Right kidney (tissue), 1 donor: ENCODE results near the gene MAST4.
A peak's percentile ranks its signal among the peaks of the same experiment; 100 is the strongest.
"Not testable (repeated sequence)": the region's sequence is repeated elsewhere in the genome, so short reads cannot be mapped to it uniquely, and the experiment has no call there.

ENCODE experiments used
- DNase-seq: peaks from one replicate; pipeline ENCODE4 v3.0.0-alpha.2; 2016

The MAST4 gene

DNA sequence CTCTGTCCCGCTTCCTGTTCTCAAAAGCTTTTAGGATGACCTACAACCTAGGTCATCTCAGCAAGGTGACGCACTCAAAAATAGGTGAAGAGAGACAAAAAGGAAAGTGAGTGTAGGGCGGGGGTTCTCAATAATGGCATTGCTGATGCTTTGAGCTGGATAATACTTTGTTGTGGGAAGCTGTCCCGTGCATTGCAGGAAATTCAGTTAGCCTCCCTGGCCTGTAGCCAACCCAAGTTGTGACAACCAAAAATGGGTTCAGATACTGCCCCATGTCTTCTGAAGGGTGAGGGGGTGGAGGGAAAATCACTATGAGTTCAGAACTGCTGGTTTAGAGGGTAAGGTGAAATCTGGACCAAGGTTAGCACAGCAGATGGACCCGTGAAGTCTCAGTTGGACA lies 151.4 kb downstream of the MAST4 start:
- DNase-seq: no peak

DNA sequence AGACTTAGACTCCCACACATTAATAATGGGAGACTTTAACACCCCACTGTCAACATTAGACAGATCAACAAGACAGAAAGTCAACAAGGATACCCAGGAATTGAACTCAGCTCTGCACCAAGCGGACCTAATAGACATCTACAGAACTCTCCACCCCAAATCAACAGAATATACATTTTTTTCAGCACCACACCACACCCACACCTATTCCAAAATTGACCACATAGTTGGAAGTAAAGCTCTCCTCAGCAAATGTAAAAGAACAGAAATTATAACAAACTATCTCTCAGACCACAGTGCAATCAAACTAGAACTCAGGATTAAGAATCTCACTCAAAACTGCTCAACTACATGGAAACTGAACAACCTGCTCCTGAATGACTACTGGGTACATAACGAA lies 156.5 kb downstream of the MAST4 start:
- not testable (repeated sequence) for DNase-seq

DNA sequence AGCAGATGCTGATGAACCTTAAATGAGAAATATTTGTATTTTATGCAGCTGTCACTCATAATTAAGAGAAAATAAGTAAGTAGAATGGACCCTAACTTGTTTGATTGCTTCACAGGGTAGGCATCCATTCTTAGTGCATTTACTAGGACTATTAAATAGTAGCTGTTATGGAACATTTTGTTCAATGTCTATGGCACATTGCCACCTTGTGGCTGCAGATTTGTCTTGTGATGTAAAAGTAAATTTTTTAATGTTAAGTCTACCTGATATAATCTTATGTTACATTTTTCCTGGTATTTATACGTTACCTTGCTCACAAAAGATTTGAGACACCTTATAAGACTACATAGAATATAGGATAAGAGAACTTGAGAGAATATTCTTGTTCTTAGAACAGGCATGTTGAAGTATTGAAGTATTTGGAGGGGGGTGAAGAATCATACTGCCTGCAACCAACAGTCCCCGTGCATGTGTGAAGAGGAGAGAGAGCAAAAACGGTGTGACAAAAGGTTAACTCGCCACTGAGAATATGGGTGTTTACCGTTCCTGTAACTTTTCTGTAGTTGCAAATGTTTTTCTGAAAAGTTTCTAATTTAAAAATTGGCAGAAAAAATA lies 161.1 kb downstream of the MAST4 start:
- DNase-seq: no peak

DNA sequence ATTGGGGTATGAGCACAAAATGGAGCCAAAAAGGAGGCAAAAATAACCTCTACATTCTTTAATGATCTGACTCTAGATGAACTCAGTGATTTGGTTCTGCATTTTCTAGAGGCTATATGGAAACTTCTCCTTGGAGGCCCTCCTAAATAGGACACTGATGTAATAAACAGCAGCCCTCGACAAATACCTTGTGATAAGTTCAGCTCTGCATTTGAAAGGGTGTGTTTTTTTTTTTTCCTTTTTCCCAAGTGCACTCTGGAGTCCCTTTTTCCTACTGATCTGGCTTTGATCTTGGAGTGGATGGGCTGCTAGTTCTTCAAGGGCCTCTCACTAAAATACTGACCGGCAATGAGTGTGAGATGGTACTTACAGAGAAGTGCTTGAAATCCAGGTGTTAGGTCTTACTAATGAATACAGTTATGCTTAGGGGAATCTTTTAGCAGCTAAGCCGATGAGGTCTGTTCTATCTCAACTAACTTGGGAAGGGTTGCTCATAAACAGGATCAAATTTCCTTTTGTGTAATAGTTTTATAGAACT lies 161.7 kb downstream of the MAST4 start:
- no peak for DNase-seq

DNA sequence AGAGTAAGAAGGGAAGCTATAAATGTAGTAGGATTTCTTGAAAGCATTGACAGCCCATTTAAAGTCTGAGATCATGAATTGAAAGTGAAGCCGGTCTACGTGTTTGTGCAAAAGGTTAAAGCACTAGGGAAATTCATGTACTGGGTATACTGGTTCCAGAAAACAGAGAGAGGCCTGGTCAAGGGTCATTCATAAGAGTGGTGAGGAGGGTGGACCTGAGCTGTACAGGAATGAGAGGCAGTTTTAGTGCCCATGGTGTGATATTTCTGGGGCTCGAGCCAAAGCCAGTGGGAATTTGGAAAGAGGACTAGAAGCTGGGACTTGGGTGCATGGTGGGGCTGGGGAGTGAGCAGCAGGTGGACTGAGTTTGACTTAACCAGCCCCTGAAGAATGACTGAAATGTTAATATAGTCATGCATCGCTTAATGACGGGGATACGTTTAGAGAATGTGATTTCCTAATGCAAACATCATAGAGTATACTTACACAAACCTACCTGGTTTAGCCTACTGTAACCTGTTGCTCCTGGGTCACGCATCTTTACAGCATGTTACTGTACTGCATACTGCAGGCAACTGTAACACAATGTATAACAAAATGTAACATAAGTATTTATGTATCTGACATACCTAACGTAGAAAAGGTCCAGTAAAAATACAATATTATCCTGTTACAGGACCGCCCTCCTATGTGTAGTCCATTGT lies 173.0 kb downstream of the MAST4 start:
- no peak for DNase-seq

DNA sequence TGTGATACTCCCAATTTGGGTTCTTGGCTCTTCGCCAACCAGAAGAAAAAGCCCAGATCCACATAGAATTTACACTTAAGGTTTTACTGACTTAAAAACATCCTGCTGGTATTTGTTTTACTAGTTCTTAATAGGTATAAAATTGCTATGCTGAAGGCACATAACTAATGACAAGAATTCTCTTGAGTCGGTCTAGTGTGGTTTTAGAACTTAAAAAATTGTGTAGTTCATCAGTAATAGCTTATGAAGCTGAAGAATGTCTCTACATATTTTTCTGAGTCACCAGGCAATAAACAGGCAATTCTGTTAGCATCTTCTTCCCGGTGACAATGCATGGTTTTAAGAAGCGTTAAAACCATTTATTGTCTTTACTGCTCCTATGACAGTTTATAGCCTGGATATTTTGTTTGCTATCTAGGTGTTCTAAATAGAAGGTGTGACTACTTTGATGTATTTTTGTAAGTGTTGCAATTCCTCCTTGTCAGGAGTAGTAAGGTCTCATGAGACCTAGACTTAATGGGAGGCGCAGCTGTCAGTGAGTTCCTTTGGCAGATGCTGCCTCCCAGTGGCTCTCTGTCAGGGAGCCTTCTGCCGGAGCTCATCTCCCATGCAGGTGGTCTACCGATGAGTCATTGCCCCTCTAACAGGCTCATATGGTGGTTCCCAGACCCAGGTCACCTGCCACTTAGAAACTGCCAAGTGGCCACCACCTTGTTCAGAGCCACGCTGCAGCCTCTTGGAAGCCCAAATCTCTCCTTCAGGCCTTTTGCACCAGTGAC lies 173.8 kb downstream of the MAST4 start:
- DNase-seq: peak; percentile 2

DNA sequence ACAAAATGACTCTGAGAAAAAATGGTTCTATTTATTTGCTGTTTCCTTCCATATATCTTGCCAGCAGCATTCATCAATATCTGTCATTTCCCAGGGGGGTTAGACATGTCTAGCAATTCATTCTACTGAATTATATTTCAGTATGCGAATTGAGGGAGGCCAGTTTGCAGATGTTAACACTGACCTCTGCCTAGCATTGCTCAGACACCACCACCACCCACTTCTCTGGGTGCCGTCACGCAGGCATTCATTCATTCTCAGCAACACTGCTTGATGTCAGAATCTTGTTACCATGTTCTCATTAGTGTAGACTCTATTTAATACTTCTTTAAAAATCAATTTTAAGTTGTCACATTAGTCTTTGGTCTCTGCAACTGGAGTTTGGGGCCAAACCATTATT lies 181.7 kb downstream of the MAST4 start:
- DNase-seq: no peak

DNA sequence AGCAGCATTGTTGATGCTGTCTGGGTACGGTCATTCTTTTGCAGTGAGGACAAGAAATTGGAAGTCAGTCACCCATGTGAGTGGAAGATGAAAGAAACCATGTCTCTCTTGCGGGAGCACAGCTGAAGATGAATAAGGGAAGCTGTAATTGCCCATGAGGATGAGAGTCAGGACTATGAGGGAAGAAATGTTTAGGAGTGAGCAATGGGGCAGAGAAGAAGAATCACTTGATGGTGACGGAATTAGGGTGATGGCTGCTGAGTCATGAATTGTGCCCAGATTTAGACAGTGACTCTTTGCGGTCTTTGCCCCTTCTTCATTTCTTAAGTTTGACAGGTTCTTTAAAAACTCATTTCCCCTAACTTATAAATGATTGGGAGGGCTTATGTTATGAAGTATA lies 183.3 kb downstream of the MAST4 start:
- no peak for DNase-seq

DNA sequence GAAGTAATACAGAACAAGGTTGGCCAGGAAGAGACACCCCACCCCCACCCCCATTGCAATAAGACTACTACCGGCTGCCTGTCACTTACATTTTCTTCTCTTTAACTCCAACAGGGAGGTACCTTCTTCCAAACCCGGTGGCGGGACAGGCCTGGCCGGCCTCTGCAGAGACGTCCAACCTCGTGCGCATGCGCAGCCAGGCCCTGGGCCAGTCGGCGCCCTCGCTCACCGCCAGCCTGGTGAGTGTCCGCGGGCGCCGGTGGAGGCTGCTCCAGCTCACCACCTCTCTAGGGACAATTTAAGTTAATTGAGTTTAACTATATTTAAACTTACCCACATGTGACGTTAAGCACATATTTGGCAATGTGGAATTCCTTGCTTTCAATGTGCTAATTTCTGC lies 192.4 kb downstream of the MAST4 start:
- no peak for DNase-seq

DNA sequence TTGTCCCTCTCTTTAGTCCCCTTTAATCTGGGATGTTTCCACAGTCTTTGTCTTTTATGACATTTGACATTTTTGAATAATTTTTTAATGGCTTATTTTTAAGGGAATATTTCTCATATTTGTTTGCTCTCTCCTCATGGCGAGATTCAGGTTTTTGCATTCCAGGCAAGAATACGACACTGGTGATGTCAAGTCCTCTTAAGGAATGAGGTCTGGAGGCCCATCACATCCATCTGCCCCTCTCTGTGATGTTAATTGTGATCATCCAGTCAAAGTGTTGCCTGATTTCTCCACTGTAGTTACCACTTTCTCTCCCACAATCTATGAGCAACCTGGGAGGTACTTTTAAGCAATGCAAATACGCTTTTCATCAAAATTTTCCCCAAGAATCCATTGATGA lies 193.2 kb downstream of the MAST4 start:
- no peak for DNase-seq

DNA sequence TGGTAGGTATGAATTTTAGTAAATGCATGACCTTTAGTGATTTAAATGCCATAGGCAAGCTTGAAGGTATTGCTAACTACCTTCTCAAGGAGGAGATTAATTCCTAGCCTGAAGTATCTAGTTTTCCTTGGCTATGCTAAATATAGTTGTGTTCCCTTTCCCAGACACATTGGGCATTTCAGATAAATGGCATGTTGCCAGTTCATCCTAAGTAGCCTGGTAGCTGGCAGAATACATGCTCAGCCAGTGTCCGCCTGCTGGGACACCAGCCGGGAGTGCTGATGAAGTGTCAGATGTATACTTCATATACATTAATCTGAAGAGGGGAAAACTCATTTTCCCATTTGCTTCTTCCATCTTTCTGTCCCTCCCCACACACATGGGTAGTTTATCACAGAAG lies 196.9 kb downstream of the MAST4 start:
- DNase-seq: no peak

DNA sequence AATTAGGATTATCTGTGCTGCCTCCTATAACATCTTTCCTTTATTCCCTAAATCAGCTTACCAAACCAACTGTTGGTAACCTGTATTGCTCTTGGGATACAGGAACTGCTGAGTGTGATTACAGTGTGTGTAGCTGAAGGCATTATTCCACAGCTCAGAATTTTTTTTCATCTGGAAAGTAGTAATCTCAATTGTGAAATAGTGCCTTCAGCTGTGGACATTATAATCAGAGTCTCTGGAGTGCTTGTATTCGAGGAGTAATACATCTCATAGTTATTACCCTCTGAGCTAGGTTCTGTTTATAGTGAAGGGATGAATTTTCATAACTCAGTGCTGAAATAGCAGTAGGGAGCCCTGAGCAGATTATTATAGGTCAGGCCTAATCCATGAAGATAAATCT lies 199.5 kb downstream of the MAST4 start:
- no peak for DNase-seq

DNA sequence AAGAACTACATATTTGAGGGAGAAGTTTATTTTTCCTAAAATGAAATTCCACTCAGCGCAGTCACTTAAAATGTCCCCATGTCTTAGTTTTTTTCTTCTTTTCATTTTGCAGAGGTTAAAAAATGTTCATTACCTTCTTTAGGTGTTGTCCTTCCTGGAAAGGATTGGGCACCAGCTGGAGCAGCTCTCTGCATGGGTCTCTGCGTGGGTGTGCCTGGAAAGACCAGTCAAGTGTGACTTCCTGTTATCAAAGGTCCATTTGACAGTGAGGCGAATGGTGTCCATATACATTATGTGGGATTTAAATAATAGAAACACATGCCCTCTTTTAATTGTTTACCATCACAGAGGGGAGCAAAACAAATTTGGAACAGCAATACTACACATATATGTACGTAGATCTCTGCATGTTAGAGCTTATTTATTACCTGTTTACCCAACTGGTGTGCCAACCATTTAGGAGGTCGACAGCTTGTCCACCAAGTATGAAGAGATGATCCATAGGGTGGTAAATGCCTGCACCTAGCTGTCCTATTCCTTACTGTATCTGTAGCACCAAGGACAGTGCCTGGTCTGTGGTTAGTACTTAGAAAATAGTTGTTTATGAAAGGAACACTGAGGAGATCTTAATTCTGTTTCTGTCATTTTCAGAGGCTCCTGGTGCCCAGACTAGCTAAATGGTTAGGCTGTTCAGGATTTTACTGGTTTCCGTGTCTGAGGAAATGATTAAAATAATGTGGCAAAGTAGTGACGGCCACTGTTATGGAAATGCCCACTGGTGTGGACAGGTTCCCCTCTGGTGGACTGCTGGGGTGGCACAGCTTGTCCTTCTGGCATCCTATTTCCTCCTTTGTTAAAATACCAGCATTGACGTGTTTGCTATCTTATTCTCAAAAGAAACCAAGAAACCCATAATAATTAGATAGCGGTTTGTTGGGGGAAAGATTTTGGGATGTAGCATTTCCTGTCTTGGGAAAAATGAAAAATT lies 200.4 kb downstream of the MAST4 start:
- DNase-seq: no peak

DNA sequence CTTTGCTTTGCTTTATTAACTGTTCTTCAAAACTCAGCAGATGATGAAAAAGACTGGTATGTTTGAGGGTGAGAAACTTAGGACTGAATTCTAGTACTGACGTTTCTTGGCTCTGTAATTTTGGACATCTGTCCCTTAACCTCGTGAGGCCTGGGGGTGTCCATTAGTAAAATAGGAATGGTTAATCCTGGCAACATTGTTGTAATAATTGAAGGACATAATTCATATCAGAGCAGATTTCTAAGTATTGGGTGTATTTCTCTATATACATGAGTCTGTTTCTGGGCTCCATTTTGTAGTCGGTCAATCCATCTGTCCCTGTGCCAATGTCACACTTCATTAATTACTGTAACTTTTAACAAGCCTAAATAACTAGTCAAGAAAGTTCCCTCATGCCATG lies 206.7 kb downstream of the MAST4 start:
- no peak for DNase-seq

DNA sequence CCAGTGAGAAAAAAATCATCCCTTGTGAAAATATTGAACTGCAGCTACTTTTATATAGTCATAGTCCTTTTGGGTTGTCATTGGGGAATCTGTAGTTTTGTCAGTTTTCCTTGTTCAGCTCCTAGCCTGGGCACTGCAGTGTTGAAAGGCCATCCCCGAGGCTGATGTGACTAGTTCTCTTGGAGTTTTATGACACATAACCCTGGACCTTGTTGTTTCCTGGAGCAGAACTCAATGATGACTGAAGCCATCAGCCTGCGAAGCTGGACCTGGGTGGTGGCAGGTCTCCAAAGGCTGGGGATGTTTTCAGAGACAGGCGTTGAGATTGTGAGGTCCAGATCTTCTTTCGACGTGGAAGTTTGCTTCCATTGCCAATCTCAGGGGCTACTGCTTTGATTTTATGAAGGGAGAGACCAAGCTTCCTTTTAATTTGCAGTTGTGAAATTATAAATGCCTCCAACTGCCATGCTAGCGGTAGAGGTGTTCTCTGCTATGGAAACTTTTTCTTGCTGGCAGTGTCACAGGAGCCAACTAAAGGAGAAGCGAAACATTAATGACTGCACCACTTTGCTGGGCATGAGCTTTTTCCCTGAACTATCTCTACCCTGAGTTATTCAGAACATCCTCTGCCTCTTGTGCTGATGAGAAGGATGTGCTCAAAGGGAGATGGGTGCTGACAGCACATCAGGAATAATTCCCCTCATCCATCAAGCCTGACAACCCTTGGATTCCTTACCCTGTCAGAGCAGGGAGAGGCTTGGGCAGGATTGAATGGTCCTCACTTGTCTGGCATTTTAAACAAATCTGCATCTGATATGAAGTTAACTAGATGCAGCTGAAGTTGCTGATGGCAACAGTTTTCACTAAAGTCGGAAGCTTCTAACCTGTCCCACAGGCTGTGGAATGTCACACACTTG lies 209.6 kb downstream of the MAST4 start:
- DNase-seq: no peak

DNA sequence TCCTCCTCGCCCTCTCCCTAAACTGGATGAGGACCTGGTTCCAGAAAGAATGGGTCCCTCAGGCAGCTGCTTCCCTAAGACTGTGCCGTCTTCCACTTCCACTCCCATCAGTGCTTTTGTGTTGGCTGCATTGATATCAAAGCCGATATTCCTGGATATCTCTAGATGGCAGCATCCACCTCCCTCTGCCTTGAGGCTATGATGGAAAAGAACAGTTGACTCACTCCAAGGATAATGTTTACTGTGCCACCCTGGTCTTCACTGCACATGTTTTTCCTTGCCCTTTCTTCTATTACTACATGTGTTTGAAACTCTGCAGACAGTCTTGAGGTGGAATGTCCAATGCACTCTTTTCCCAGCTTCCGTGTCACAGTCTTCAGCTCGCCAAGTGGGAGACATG lies 211.6 kb downstream of the MAST4 start:
- DNase-seq: no peak

DNA sequence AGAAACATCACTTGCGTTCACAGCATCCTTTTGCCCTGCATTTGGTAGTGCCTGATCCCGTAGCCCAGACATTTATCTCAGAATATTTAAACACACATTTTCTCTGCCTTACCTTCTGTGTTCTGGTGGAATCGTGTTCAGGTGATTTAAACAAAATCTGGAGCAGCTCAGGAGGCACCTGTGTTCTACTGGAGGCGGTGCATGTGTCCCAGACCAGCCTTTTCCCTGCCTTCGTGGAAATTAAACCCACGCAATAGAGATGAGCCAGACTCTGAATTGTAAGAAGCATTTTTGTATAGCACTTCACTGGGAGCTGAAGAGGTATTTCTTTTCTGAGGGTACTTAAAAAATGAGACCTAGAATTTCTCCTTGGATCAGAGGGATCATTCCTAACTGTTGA lies 212.5 kb downstream of the MAST4 start:
- no peak for DNase-seq

DNA sequence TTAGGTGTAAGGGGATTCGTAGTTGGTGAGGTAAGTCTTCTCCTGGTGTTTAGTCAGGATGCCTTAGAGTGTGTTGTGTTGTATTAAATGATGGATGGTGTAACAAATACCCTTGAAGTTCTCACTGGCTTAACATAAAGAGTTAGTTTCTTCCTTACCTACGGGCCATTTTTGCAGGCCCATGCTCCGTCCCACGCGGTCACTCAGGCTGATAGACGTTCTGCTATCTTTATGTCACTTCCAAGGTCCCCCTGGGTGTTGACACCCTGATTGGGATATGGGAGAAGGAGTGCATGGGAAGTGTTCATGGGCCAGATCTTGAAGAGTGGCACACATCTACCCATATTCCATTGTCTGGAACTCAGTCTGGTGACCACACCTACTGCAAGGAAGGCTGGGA lies 214.0 kb downstream of the MAST4 start:
- no peak for DNase-seq

DNA sequence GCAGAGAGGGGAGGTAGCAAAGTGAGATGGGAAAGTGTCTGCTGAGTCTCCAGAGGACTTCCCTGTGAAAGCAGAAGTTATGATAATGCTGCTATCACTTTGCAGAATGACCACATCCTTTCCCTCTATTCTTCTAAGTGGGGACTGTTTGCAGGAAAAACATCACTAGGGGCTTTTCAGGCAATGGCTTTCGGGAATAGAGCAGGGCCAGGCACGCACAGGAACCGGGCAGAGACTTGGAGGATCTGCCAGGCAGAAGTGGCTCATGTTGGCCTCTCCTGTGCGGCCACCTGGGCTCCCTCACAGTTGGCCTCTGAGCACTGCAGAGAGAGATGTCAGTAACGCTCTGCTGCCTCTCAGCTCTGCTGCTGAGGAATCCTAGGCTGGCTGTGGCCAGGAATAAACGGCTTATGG lies 214.7 kb downstream of the MAST4 start:
- DNase-seq: no peak

DNA sequence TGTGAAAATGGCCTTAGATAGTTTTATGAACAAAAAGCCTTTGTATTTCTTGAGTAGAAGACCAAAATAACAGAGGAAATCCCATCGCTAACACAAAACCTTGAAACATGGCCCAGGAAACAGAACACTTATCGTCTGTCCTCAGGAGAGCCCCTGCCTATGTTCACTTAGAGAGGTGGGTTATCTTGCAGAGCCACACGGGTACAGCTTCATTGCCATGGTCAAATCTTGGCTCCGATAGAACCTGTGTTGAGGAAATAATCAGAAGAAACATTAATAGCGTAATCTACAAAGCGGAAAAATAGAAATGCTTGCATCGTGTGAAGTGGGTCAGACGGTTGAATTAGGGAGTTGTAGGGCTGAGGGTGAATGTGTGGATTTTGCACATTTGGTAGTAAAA lies 216.1 kb downstream of the MAST4 start:
- no peak for DNase-seq

DNA sequence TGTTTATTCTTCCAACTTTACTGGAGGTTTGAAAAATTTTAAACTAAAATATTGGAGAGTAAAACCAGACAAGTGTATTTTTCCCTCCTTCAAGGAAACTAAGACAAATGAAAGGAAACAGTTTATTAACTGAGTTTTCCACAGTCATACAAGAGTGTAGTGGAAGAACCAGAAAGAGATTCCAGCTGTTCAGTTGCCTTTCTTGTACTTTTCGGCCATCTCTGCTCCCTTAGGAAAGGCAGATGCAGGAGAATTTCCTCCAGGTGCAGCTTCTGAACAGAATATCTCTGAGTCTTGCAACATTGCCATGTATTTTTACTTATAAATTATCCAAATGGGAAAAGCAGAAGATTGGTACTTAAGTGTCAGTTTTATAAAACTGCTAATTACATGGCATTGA lies 217.1 kb downstream of the MAST4 start:
- no peak for DNase-seq
